Sigmoid colon (tissue), 7 donors: Measurements from ENCODE around the gene EIF4H. TPM values are rescaled to one million over a fixed set of nuclear protein-coding genes. Genes with fewer than 3 reads are reported as not detected.

Experiments
- DNase-seq: peaks from one replicate; pipeline ENCODE4 v3.0.0-alpha.2; 2019
- H3K27ac ChIP-seq, 4 donors: fragments of 200-600 bp; sonication (generic); one replicate each; pipeline ENCODE4 v1.5.1; 2016 to 2019; ENCODE audit warnings: mild to moderate bottlenecking in 1 of 4
- H3K27me3 ChIP-seq, 3 donors: fragments of 200-600 bp; sonication (generic); one replicate each; pipeline ENCODE4 v1.5.1; 2019; ENCODE audit warnings: mild to moderate bottlenecking in 1 of 3
- H3K36me3 ChIP-seq, 4 donors: fragments of 200-600 bp; sonication (generic); one replicate each; pipeline ENCODE4 v1.5.1; 2016 to 2019
- H3K4me1 ChIP-seq, 4 donors: fragments of 200-600 bp; sonication (generic); one replicate each; pipeline ENCODE4 v1.5.1; 2017 to 2019
- H3K4me3 ChIP-seq, 4 donors: fragments of 200-600 bp; sonication (generic); one replicate each; pipeline ENCODE4 v1.5.1; 2017 to 2019; ENCODE audit warnings: mild to moderate bottlenecking in 2 of 4, moderate library complexity in 1 of 4
- H3K9me3 ChIP-seq, 4 donors: fragments of 200-600 bp in 3 of 4; sonication (generic) in 3 of 4; one replicate each; pipeline versions ENCODE4 v1.5.1 to v1.6.1; 2013 to 2019
- EP300 ChIP-seq, 4 donors: sonication (generic); formaldehyde crosslinking; IDR thresholded peaks; one replicate each; pipeline ENCODE4 v1.6.1; 2017; ENCODE audit warnings: antibody characterized with exemption in 4 of 4
- POLR2A ChIP-seq, 2 donors: fragments of 450-650 bp; IDR thresholded peaks; one replicate each; pipeline ENCODE4 v1.6.1; 2016; ENCODE audit warnings: antibody characterized with exemption in 2 of 2, mild to moderate bottlenecking in 2 of 2, moderate library complexity in 2 of 2
- POLR2AphosphoS5 ChIP-seq, 4 donors: sonication (generic); formaldehyde crosslinking; IDR thresholded peaks; one replicate each; pipeline ENCODE4 v1.6.1; 2017; ENCODE audit warnings: antibody characterized with exemption in 4 of 4
- WGBS, 2 donors: extraction: QIAGEN DNeasy Blood & Tissue Kit; methylation state at CpG; one replicate each; pipeline ENCODE4 v1.1.7; 2013; 5-methylcytosine and 5-hydroxymethylcytosine counted together
- intact Hi-C: fragments of 100-400 bp; cut with DNase I; formaldehyde crosslinking; loops from one replicate; pipeline ENCODE4 v1.15.1; 2023
- polyA plus RNA-seq, 3 donors: library from polyadenylated mRNA; stranded (reverse); fragments of 200-250 nt; gene quantifications; one replicate each; pipeline ENCODE4 v1.2.3, GENCODE V29; 2013
- total RNA-seq, 4 donors: library from RNA; depleted of rRNA; stranded (reverse); fragments of >200 nt; gene quantifications; one replicate each; pipeline ENCODE4 v1.1.0, GENCODE V29; 2016
- TF ChIP-seq, protein P1 (sequence below), 4 experiments: fragments of 450-650 bp in 3 of 4; fragments of 200-600 bp in 1 of 4; IDR thresholded peaks; one replicate each; pipeline ENCODE4 v1.5.1; 2016 to 2019; ENCODE audit warnings: antibody characterized with exemption in 4 of 4, mild to moderate bottlenecking in 3 of 4, moderate library complexity in 2 of 4
- donor health status: healthy with polysubstance abuse.
- donor health status: Bipolar disorder and iron deficiency.
- donor health status: healthy.

The EIF4H gene
- total and polyA plus RNA-seq, 7 donors: 196 to 274 (median 224) TPM

DNA sequence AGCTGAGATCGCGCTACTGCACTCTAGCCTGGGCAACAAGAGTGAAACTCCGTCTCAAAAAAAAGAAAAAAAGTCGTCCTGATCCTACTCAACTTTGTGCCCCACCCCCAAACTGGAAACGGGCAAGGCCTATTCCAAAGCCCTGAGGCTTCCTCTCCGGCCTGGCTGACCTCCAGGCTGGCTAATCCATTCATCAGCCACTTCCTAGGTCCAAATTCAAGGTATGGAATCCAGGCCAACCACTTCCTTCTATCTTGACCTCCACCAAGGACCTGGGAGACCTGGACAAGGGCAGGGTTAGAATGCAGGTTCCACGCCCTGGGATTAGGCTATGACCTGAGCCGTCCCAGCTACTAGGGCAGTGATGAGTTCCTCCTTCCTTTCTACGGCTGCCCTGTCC, 20.4 kb upstream of the EIF4H start:
- H3K27me3 ChIP-seq: no peaks in the 10 kb centered on the region
- H3K36me3 ChIP-seq: no peaks in the 10 kb centered on the region
- TF ChIP-seq, protein P1, sequence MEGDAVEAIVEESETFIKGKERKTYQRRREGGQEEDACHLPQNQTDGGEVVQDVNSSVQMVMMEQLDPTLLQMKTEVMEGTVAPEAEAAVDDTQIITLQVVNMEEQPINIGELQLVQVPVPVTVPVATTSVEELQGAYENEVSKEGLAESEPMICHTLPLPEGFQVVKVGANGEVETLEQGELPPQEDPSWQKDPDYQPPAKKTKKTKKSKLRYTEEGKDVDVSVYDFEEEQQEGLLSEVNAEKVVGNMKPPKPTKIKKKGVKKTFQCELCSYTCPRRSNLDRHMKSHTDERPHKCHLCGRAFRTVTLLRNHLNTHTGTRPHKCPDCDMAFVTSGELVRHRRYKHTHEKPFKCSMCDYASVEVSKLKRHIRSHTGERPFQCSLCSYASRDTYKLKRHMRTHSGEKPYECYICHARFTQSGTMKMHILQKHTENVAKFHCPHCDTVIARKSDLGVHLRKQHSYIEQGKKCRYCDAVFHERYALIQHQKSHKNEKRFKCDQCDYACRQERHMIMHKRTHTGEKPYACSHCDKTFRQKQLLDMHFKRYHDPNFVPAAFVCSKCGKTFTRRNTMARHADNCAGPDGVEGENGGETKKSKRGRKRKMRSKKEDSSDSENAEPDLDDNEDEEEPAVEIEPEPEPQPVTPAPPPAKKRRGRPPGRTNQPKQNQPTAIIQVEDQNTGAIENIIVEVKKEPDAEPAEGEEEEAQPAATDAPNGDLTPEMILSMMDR (IDR thresholded peaks at IDR 0.05): no peak
- TF ChIP-seq POLR2A (IDR thresholded peaks at IDR 0.05) (no peak), EP300 (IDR thresholded peaks at IDR 0.05) (no peak), POLR2AphosphoS5 (IDR thresholded peaks at IDR 0.05) (no peak)
- intact Hi-C loops: no loop called here
- H3K27ac ChIP-seq: no peak overlapping the region
- no peak overlapping the region for H3K4me3 ChIP-seq
- 80 to 85% methylated on average over 9 of the region's 9 CpGs for WGBS, 2 donors
- H3K9me3 ChIP-seq: no peaks in the 10 kb centered on the region
- no peak for DNase-seq
- no peaks in the 10 kb centered on the region for H3K4me1 ChIP-seq

DNA sequence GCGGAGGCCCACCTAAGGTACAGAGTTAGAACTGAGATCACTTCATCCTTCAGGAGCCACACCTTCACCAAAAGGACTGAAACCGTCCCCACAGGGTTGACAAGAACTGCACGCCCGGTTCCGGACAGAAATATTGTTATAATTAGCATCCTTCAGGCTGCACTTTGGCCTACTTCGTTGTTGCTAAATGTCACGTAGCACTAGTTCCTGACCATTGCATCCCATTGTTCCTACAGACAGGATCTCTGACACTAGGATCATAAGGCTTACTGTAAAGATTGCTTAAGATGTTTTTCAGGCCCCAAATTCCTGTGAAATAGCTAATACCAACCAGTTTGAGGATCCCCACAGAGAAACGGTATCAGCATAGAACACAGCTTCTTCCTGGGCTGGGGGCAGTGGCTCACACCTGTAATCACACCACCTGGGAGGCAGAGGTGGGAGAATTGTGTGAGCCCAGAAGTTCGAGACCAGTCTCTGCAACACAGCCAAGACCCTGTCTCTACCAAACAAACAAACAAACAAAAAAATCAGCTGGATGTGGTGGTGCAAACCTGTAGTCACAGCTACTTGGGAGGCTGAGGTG, 18.3 kb upstream of the EIF4H start:
- intact Hi-C loops: no loop called here
- no peak overlapping the region for H3K27ac ChIP-seq
- no peak for TF ChIP-seq EP300 (IDR thresholded peaks at IDR 0.05)
- TF ChIP-seq, protein P1 (IDR thresholded peaks at IDR 0.05): no peak
- TF ChIP-seq POLR2AphosphoS5 (IDR thresholded peaks at IDR 0.05): no peak
- no peak for TF ChIP-seq POLR2A (IDR thresholded peaks at IDR 0.05)
- no peaks in the 10 kb centered on the region for H3K4me1 ChIP-seq
- H3K36me3 ChIP-seq: no peaks in the 10 kb centered on the region
- 83 to 85% methylated on average over 9 of the region's 9 CpGs for WGBS, 2 donors
- no peaks in the 10 kb centered on the region for H3K9me3 ChIP-seq
- no peaks in the 10 kb centered on the region for H3K27me3 ChIP-seq
- no peak overlapping the region for H3K4me3 ChIP-seq
- no peak for DNase-seq

DNA sequence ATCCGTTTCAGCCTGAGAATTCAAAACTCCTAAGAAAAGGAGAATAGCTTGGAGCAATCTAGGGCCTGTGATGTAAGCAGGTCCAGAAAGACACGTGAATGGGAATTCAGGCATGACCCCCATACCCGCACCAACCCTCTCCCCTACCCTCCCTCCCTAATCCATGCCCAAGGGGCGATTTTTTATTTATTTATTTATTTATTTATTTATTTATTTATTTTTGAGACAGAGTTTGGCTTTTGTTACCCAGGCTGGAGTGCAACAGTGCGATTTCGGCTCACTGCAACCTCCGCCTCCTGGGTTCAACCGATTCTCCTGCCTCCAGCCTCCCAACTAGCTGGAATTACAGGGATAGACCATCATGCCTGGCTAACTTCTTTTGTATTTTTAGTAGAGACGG, 16.6 kb upstream of the EIF4H start:
- WGBS, 2 donors: 94 to 96% methylated on average over 9 of the region's 9 CpGs
- Histone ChIP-seq H3K9me3 (no peaks in the 10 kb centered on the region), H3K4me1 (no peaks in the 10 kb centered on the region), H3K4me3 (no peak overlapping the region), H3K27ac (no peak overlapping the region), H3K27me3 (no peaks in the 10 kb centered on the region), H3K36me3 (no peaks in the 10 kb centered on the region)
- TF ChIP-seq POLR2A (IDR thresholded peaks at IDR 0.05) (no peak), POLR2AphosphoS5 (IDR thresholded peaks at IDR 0.05) (no peak), EP300 (IDR thresholded peaks at IDR 0.05) (no peak)
- TF ChIP-seq, protein P1 (IDR thresholded peaks at IDR 0.05): no peak
- DNase-seq: no peak
- intact Hi-C loops: no loop called here

DNA sequence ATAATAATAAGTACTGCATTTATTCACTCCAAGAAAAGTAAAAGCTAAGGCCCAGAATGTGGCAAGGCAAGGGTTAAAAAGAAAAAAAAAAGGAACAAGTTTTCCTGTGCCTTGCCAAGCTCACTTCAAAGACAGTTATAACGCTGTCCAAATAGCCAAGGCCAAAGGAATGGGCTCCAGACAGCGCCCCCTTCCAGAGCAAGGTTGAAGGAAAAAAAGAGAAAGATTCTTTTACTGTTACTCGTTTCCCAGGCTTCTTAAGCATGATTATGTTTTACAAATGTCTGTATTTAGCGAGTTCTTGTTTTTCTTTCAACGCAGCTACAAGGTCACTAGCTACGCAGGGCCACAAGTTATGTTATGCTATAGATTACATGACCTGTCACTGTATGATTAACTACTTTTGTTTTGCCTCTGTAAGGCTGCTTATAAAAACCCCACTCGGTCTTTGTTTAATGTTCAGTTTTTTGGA, 9.1 kb upstream of the EIF4H start:
- intact Hi-C loops: loop anchor here (10.0 kb wide), 1 partner anchor 300 kb away; the partner anchor contains the start of gene TMEM270
- H3K4me1 ChIP-seq: peaks cover 0 to 13% (median 10%) of the 10 kb centered on the region in 4 donors
- WGBS, 2 donors: 13 to 44% methylated on average over 7 of the region's 7 CpGs
- peak overlapping the region; percentile 31 to 58 (median 48) for H3K27ac ChIP-seq
- TF ChIP-seq POLR2A (IDR thresholded peaks at IDR 0.05) (no peak), EP300 (IDR thresholded peaks at IDR 0.05) (no peak), POLR2AphosphoS5 (IDR thresholded peaks at IDR 0.05) (peak in 1 of 4 donors; percentile 27)
- TF ChIP-seq, protein P1 (IDR thresholded peaks at IDR 0.05): peak in 1 of 4 experiments; percentile 22
- DNase-seq: no peak
- no peaks in the 10 kb centered on the region for H3K9me3 ChIP-seq
- H3K27me3 ChIP-seq: no peaks in the 10 kb centered on the region
- H3K4me3 ChIP-seq: no peak overlapping the region
- no peaks in the 10 kb centered on the region for H3K36me3 ChIP-seq
